HG03175 (cell line): ENCODE data around the gene TRNP1.

Experiments
- ATAC-seq: cut with Tn5 transposase; IDR thresholded peaks from one replicate; pipeline ENCODE4 v1.9.1; 2021; ENCODE audit warnings: mild to moderate bottlenecking, moderate library complexity; ENCODE audit not compliant: unreplicated experiment

The TRNP1 gene

DNA sequence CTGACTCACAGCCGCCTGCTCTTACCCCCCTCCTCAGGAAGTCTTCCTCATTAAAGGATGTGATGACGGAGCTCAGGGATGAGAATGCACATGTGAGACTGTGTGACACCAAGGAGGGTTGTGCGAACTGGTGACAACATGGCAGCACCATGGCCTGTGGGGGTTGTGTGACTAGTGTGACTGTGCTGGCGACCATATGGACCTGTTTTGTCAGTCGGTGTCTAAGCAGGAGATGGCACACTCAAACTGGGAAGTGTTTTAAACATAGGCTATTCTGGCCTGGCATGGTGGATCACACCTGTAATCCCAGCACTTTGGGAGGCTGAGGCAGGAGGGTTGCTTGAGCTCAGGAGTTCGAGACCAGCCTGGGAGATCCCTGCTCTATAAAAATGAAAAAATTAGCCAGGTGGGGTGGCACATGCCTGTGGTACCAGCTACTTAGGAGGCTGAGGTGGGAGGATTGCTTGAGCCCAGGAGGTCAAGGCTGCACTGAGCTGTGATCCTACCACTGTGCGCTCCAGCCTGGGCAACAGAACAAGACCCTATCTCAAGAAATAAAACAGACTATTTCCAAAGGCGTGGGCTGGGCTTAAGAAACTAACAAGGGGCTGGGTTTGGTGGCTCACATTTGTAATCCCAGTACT, 7.4 kb downstream of the TRNP1 start:
- ATAC-seq, result no peak

DNA sequence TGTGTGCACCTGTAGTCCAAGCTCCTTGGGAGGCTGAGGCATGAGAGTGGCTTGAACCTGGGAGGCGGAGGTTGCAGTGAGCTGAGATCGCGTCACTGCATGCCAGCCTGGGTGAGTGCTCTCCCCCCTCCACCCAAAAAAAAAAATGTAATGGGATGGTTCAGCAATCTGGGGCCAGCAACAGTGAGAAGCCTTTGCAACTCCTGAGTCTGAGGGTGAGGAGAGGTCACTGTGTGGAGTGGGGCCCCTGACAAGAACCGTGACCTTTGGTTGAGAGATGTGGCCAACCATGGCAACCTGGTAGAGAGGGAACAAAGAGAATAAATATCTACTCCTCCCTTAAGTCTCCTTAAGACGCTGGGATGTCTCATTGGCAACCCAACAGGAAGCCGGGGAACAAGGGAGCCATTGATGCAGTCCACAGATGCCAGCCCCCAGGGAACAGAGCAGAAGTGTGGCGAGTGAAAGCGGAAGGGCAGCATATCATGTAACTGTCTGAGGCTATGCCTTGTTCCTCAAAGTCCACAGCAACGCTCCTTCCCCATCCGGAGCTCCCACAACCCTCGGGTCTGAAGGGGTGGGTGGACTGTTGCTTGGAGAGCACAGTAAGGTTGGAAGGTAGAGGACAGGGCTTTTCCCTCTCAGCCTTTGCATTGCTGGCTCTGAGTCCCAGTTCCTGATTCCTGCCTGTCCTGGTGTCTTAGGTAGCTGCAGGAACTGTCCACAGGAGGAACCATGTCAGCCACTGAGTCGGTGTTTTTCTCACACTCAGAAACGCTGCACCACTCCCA, 8.3 kb downstream of the TRNP1 start:
- no peak for ATAC-seq

DNA sequence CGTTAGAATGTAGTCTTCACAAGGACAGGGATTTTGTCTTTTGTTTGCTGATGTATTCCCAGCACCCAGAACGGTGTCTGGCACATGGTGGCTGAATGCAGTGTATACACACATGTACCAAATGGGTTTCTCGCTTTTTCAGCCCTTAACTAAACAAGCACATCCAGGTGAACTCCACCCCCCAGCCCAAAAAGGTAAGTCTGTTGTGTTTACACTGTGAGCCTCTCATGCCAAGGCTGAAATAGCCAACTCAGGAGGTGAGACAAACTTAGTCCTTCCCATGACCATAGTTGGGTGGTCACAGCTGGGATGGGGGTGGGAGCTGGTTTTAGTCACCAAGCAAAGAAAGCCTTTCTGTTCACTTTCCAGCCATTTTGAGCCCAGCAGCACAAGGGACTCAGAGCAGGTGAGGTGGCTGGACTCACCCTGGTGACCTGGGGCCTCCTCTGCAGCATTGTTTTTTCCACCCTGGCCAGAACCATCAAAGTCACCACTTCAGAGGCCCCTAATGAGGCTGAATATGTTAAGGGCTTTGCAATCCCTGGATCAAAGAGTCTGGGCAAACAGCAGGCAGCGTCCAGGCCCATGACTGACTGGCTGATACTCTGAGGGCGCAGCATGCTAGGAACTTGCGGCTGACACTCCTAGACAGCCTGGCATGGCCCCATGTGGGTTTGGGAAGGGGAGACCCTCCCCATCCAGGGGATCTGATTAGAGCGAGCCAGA, 10.4 kb downstream of the TRNP1 start:
- no peak for ATAC-seq

DNA sequence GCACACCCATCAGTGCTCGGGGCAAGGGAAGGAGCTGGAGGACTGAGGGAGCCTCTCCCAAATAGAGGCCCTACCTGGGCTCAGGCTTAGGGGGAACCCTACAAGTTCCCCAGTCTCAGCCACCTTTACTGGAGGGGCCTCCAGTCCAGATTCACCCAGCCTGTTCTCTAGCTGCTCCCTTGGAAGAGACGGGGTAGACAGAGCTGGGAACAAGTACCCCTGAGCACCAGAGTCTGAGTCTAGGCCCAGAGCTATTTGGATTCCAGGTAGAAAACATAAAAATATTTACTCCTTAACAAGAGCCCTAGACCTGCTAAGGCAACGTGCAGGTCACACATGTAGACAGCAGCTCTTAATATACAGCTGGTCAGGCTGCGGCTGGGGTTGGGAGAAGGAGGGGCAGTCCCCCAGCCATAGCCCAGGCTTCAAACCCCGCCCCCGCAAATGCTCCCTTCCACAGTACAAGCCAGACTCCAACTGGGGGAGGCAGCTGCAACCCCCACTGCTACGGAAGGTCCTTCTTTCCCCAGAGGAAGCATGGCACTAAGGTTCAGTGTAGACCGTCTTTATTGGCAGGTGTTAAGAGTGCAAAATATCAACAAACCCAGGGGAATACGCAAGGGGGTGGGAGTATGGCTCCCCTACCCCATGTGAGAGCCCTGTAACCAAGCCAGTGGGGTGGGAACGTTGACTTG, 11.1 kb downstream of the TRNP1 start:
- ATAC-seq, result no peak

DNA sequence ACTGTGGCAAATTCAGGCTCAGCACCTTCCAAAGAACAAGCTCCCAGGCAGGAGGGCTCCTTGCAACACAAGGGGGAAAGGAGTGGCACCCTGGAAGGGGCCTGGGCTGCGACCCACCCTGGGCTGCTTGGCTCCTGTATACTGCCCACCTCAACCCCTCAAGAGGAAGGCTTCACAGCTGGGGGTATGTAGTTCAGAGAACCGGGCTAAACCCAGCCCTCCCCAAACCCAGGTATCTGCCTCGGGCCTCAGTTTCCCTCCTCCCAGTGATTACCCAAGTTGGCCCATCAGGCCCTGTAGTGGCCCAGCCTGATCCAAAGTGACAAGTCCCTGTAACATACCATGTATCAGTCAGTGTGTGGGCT, 11.7 kb downstream of the TRNP1 start:
- ATAC-seq, result no peak

DNA sequence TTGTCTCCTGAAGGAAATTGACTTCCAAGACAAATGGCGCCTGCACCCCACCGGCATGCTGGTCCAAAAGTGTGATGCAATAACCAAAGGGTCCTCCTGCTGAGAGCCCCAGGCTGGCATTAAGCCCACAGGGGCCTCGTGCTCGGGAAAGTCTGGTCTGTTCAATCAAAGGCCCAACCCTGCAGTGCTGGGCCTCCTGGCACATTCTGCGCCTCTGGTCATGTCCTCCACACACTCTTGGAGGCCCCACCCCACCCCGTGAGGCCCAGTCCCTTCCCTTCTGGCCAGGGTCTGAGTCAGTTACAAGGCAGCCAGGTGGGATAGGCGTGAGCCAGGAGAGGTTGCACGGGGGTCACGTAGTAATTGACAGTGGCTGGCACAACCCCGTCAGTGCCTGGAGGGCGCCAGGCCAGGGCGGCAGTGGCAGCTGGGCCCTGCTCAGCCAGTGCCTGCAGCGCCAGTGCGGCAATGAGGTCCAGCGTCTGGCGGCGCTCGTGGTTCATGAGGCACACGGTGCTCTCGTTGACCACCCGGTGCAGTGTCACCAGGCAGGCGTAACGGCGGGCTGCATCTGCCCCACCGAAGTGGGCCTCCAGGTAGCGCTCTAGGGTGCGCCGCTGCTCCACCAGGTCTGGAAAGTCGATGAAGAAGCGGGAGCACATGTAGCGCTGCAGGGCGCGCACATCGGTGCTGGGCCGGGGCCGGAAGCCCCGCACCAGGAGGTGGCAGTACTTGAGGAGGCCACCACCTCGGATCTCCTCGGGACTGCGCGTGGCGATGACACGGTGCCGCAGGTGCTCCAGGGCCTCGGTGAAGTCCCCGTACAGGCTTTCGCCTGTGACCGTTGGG, 12.4 kb downstream of the TRNP1 start:
- ATAC-seq, result no peak

DNA sequence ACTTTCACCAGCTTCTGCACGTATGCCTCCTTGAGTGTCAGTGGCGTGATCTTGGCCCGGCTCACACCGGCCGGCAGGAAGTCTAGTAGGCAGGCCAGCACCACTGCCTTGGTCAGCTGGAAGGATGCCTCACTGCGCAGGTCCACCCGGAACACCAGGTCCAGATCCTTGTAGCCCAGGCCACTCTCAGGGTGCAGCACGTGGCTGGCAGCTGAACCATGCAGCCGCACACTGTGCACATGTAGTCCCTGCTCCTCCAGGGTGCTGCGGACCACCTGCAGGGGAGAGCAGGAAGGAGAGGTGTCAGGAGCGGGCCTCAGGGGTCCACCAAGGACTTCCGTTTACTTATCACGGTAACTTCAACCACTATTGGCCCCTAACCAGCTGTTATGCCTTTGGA, 13.2 kb downstream of the TRNP1 start:
- ATAC-seq, result no peak

DNA sequence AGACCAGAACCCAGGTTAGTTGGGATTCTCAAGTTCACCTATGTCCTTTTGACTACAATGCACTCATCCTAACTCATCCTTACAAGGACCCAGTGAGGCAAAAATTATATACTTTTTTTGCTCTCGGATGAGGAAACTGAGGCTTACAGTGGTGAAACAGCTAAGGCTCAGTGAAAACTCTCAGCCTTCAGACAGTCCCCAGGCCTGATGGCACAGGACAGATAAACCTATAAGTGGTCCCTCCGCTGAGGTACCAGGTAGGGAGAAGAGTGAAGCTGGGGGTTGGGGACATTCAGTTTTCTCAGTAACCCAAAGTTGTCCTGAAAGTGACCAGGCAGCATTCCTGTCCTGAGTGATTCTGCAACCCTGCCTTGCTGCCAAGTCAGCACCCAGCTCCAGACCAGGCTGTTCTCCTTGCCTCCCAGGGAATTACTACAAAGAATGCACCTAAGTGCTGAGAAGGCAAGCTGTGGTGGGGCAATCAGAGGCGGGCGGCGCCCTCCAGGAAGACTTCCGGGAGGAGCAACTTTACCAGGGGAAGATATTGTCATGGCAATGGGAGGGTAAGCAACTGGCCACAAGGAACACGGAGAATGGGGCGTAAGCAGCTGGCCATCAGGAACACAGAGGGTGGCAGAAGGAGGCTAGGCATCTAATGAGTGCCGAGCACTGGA, 14.6 kb downstream of the TRNP1 start:
- ATAC-seq, result no peak

DNA sequence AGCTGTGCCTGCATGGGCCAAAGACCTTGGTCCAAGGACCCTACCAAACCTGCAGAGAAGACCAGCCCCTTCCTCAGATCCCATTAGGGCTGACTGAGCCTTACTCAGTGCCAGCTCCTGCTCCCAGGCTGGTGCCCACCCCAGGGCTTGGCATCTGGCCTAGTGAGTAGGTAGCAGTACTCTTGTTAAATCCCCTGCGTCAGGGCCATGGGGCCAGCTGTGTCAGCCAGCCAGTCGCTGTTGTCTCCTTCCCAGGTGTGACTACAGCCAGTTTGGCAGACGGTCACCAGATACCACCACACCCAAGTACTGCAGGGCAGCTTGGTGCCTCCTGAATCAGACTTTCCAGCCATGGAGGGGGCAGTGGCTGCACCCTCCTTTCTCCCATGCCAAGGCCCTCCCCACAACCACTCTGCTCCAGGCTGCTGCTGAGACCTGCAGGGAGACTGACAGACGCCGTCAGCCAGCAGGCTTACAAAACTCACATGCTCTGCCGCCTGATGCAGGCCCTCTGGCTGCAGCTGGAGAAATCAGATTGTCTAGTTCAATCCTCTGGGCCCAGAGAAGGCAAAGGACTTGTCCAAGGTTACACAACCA, 16.2 kb downstream of the TRNP1 start:
- ATAC-seq, result no peak

DNA sequence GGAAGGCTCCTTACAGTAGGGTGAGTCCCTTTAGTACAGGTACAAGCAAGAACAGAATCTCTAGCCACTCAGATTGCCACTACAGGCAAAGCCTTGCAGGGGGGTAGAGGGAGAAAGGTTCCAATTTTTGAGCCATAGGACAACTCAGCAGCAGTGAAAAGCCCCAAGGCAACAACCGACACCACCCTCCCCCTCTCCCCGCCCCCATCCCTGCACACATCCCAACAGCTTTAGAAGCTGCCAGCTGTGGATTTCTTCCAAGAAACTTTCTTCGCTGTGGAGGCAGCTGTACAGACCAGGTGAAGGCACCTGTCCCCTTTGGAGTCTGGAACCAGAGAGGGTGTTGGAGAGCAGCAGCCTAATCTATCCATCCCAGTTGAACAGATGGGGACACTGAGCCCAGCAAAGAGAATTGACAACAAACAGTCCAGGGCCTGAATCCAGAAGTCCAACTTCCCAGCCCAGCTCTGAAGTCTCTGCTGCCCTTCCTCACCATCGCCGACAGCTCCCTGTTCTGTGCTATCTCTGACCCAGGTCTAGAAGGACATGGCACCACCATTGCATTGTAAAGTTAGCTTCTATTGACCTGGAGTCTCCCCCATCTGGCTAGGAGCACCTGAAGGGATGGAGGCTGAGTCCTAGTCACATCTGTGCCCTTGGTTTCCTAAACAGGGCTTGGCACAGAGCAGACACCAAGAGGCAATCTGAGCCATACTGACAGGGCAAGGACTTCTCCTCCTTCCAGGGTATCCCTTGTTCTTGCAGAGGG, 16.9 kb downstream of the TRNP1 start:
- ATAC-seq, result no peak

DNA sequence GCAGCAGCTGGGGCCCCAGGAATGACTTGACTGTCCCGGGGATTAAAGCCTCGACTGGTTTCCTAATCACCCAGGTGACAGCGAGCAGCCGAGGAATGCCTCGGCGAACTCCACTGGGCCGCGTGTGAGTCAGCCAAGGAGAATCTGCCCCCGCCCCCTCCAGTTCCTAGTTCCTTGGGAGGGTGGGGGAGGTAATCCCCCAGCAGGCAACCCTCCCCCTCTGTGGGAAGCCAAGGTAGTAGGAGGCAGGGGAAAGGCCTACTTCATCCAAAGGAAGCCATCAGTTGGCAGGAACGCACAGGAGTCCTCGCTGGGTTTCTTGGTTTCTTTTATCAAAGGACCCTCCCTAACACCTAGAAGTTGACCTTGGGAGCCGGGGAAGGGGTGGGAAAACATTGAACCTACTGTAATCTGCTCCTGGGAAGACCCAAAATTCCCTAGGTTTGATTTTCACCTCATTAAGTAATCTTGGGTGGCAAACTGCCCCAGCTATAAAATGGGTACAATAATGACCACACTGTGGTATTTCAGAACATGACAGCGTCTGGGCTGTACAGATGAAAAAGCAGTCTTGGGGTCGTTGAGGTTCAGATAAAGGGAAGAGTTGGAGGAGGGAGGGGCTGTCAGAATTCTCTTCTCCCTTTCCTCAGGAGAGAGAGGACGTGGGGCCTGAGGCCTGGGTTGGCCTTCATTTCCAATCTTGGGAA, 17.7 kb downstream of the TRNP1 start:
- no peak for ATAC-seq

DNA sequence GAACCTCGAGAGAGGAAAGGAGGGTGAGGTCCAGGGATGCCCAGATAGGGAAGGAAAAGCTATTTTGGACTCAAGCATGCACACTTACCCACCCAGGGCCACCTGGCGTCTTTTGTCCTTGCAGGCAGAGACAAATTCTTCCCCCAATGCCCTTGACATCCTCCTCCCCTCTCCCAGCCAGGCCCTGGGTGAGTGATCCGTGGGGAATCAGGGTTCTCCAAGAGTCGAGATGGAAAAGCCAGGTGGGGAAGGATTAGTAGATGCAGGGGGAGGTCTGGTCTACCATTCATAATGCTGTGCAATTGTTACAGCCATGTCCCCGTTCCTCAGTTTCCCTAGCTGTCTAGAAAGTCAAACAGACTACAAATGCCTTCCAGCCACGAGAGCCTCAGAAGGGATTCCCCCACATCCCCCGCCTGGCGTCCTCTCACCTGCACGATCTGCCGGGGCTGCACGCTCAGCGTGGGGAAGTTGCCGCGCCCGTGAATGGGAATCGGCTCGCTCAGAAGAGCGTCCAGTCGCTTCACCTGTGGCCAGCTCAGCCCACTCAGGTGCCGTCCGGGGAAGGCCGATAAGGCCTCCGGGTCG, 18.6 kb downstream of the TRNP1 start:
- no peak for ATAC-seq

DNA sequence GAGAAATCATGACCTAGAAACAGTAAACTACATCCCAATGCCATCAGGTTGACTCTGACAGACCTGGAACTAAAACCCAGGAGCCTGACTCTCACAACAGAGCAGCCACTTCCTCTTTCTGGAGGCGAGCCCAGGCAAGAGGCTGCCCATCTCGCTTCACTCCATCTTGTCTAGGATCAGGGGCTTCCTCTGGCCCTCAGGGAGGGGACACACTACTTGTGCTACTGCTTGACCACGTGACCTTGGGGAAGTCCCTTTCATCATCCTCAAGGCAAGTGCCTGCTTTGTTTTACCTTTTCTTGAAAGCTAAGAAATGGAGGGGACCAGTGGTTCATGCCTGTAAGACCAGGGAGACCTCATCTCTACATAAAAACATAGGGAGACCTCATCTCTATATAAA, 21.8 kb downstream of the TRNP1 start:
- ATAC-seq, result no peak

DNA sequence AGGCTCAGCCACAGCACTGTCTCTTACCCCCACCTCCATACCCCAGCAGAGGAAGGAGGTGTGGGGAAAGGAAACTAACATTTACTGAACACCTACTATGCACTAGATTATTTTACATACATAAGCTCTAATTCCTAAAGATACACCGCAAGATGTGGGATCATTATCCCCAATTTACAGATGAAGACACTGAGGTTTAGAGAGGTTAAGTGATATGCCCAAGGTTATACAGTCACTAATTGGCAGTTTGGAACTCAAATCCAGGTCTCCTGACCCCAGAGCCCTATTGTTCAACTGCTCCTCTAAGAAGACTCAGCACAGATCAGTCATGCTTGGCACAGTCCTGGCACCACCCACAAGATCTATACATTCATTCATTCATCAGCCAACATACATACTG, 22.9 kb downstream of the TRNP1 start:
- ATAC-seq, result no peak

DNA sequence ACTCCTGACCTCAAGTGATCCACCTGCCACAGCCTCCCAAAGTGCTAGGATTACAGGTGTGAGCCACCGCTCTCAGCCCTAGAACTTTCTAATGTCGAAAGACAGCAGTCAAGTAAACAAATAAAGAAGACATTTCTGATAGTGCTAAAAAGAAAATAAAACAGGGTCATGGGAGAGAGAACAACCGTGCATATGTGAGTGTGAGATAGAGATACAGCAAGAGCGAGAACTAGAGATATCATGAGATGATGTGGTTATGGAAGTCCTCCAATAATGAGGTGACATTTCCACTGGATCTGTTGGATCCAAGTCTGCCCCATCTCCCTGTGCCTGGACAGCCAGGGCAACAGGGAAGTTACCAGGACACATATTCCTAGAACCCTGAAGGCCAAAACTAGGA, 23.7 kb downstream of the TRNP1 start:
- ATAC-seq, result no peak

DNA sequence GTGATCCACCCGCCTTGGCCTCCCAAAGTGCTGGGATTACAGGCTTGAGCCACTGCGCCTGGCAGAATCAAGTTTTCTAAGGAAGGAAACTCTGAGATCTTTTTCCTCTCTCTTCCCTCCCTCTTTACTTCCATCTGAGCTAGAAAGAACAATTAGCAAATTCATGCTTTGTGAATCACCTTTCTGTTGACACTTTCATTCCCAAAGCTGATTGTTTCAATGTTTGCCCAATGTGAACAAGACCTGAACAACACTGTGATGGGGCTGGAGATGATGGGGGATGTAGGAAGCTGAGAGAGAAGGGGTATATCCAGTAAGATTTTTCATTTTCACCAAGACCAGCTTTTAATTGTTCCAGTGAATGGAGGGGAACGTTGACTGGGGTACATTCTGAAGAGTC, 24.8 kb downstream of the TRNP1 start:
- no peak for ATAC-seq

DNA sequence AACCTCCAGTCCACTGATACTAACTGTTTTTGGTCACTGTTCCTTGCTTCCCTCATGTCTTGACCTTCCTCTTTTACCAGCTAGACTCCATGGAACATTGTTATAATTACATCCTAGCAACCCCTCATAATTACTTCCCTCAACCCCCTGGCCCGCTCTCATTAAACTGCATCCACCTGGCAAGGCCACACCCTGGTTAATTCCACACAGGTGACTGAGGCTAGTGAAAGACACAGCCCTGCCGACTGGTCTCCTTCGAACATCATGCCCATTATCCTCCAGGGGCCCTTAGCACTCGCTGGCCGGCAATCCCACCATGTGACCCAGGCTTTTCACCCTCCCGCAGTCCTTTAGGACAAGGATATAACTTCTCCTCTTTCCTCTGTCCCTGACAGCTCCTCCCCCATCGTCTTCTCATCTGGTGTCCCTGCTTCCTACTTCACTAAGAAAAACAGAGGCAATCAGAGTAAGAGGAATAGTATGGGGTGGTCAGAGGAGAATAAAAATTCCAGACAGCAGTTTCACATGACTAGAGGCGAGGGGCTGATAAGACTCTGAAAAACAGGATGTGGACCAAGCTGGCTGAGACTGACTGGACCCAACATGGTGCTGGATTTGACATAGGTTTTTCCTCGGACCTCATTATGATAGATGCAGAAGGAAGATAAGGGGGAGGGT, 28.0 kb downstream of the TRNP1 start:
- no peak for ATAC-seq
